HG02571 (cell line): Measurements from ENCODE around the gene TBCE.

Source experiments
- ATAC-seq: cut with Tn5 transposase; IDR thresholded peaks from one replicate; pipeline ENCODE4 v1.9.1; 2021; ENCODE audit warnings: mild to moderate bottlenecking, moderate library complexity; ENCODE audit not compliant: unreplicated experiment

The TBCE gene

GRCh38 chr1:235409042-235409820 is 42.0 kb downstream of the TBCE start:
- no peak for ATAC-seq

GRCh38 chr1:235410467-235410866 is 43.2 kb downstream of the TBCE start:
- no peak for ATAC-seq

GRCh38 chr1:235411489-235412486 is 44.6 kb downstream of the TBCE start:
- ATAC-seq: no peak

- ATAC-seq: no peak
Measured at GRCh38 chr1:235415008-235415904, 48.0 kb downstream of the TBCE start.

GRCh38 chr1:235416662-235417049 is 49.4 kb downstream of the TBCE start:
- no peak for ATAC-seq

GRCh38 chr1:235417086-235417697 is 50.0 kb downstream of the TBCE start:
- no peak for ATAC-seq

GRCh38 chr1:235421751-235422150 is 54.5 kb downstream of the TBCE start:
- ATAC-seq: no peak

- no peak for ATAC-seq
Measured at GRCh38 chr1:235423214-235423652, 56.0 kb downstream of the TBCE start.

GRCh38 chr1:235424092-235424491 is 56.9 kb downstream of the TBCE start:
- no peak for ATAC-seq

- no peak for ATAC-seq
Measured at GRCh38 chr1:235425357-235425756, 58.1 kb downstream of the TBCE start.

- ATAC-seq: no peak
Measured at GRCh38 chr1:235426143-235426542, 58.9 kb downstream of the TBCE start.

GRCh38 chr1:235426680-235427079 is 59.5 kb downstream of the TBCE start:
- ATAC-seq: no peak

GRCh38 chr1:235427447-235427846 is 60.2 kb downstream of the TBCE start:
- no peak for ATAC-seq

GRCh38 chr1:235429143-235429542 is 61.9 kb downstream of the TBCE start:
- ATAC-seq: no peak

- ATAC-seq: no peak
Measured at GRCh38 chr1:235430991-235431390, 63.8 kb downstream of the TBCE start.

- no peak for ATAC-seq
Measured at GRCh38 chr1:235434001-235434400, 66.8 kb downstream of the TBCE start.

GRCh38 chr1:235441159-235441685 is 74.0 kb downstream of the TBCE start:
- ATAC-seq: no peak

- no peak for ATAC-seq
Measured at GRCh38 chr1:235442788-235443429, 75.7 kb downstream of the TBCE start.

GRCh38 chr1:235448616-235449015 is 81.4 kb downstream of the TBCE start:
- ATAC-seq: no peak

GRCh38 chr1:235450433-235450832 is 83.2 kb downstream of the TBCE start:
- no peak for ATAC-seq
